HG02981 (cell line): ENCODE data around the gene TYMP.

Experiments
- ATAC-seq: cut with Tn5 transposase; IDR thresholded peaks from one replicate; pipeline ENCODE4 v1.9.1; 2021; ENCODE audit warnings: mild to moderate bottlenecking, moderate library complexity; ENCODE audit not compliant: unreplicated experiment

The TYMP gene

GRCh38 chr22:50506611-50507420 is 23.0 kb downstream of the TYMP start:
- peak; percentile 9 for ATAC-seq

- no peak for ATAC-seq
These were observed 23.8 kb downstream of the TYMP start for GRCh38 chr22:50505776-50506610.

- no peak for ATAC-seq
These were observed 24.5 kb downstream of the TYMP start for GRCh38 chr22:50505276-50505775.

- no peak for ATAC-seq
These were observed 25.2 kb downstream of the TYMP start for GRCh38 chr22:50504369-50505211.

GRCh38 chr22:50503475-50504145 is 26.2 kb downstream of the TYMP start:
- ATAC-seq = no peak

GRCh38 chr22:50502628-50503474 is 27.0 kb downstream of the TYMP start:
- no peak for ATAC-seq

- ATAC-seq = no peak
These were observed 27.7 kb downstream of the TYMP start for GRCh38 chr22:50502096-50502495.

GRCh38 chr22:50500452-50500851 is 29.4 kb downstream of the TYMP start:
- ATAC-seq = no peak

GRCh38 chr22:50498322-50498890 is 31.4 kb downstream of the TYMP start:
- no peak for ATAC-seq

- no peak for ATAC-seq
These were observed 32.7 kb downstream of the TYMP start for GRCh38 chr22:50497093-50497492.

GRCh38 chr22:50490531-50491308 is 39.1 kb downstream of the TYMP start:
- ATAC-seq = no peak

- no peak for ATAC-seq
These were observed 40.2 kb downstream of the TYMP start for GRCh38 chr22:50489363-50490243.

GRCh38 chr22:50488886-50489285 is 40.9 kb downstream of the TYMP start:
- no peak for ATAC-seq

GRCh38 chr22:50488006-50488677 is 41.7 kb downstream of the TYMP start:
- ATAC-seq = no peak

- no peak for ATAC-seq
These were observed 42.4 kb downstream of the TYMP start for GRCh38 chr22:50487290-50488005.
